ENCODE measurements around the gene ANKRD44.

ANKRD44 gene

GRCh38 chr2:197086500-197086899, 224.1 kb downstream of the ANKRD44 start:
- H3K27ac ChIP-seq (ENCODE audit: low read depth, low read length): no peak overlapping the region
- H3K4me2 ChIP-seq (ENCODE audit: low read length): no peak overlapping the region
- TF ChIP-seq CTCF (IDR thresholded peaks at IDR 0.05; ENCODE audit: low read depth, low read length, poor library complexity, severe bottlenecking) (no peak), EZH2phosphoT487 (IDR thresholded peaks at IDR 0.05; ENCODE audit: borderline replicate concordance, low read length) (no peak)
- no peaks in the 10 kb centered on the region for H4K20me1 ChIP-seq (ENCODE audit: control insufficient read depth, insufficient read depth, low read depth, low read length)
- H3K27me3 ChIP-seq (ENCODE audit: control insufficient read depth, low read length): no peaks in the 10 kb centered on the region
- no peak overlapping the region for H3K4me3 ChIP-seq (ENCODE audit: low read length)
- no peaks in the 10 kb centered on the region for H3K9me2 ChIP-seq (replicated peaks; ENCODE audit: control insufficient read depth, low read length)
- H3K9me3 ChIP-seq (ENCODE audit: control insufficient read depth, insufficient read depth, low read length): no peaks in the 10 kb centered on the region
- no peaks in the 10 kb centered on the region for H3F3A ChIP-seq (ENCODE audit: control insufficient read depth, insufficient read depth)
- no peaks in the 10 kb centered on the region for H3K79me2 ChIP-seq (ENCODE audit: control insufficient read depth, low read length)
- H3K4me1 ChIP-seq (ENCODE audit: control insufficient read depth, low read length): no peaks in the 10 kb centered on the region
- peaks cover 28% of the 10 kb centered on the region for H3K36me3 ChIP-seq (ENCODE audit: control insufficient read depth, low read length)

- H3K27ac ChIP-seq (ENCODE audit: low read depth, low read length): no peak overlapping the region
- H3K9me2 ChIP-seq (replicated peaks; ENCODE audit: control insufficient read depth, low read length): no peaks in the 10 kb centered on the region
- H3K9me3 ChIP-seq (ENCODE audit: control insufficient read depth, insufficient read depth, low read length): no peaks in the 10 kb centered on the region
- no peaks in the 10 kb centered on the region for H4K20me1 ChIP-seq (ENCODE audit: control insufficient read depth, insufficient read depth, low read depth, low read length)
- H3K4me3 ChIP-seq (ENCODE audit: low read length): no peak overlapping the region
- H3F3A ChIP-seq (ENCODE audit: control insufficient read depth, insufficient read depth): no peaks in the 10 kb centered on the region
- H3K79me2 ChIP-seq (ENCODE audit: control insufficient read depth, low read length): no peaks in the 10 kb centered on the region
- H3K4me1 ChIP-seq (ENCODE audit: control insufficient read depth, low read length): no peaks in the 10 kb centered on the region
- TF ChIP-seq EZH2phosphoT487 (IDR thresholded peaks at IDR 0.05; ENCODE audit: borderline replicate concordance, low read length): no peak
- TF ChIP-seq CTCF (IDR thresholded peaks at IDR 0.05; ENCODE audit: low read depth, low read length, poor library complexity, severe bottlenecking): no peak
- H3K4me2 ChIP-seq (ENCODE audit: low read length): no peak overlapping the region
- H3K36me3 ChIP-seq (ENCODE audit: control insufficient read depth, low read length): peaks cover 36% of the 10 kb centered on the region
- no peaks in the 10 kb centered on the region for H3K27me3 ChIP-seq (ENCODE audit: control insufficient read depth, low read length)
Observed at GRCh38 chr2:197085665-197086064, 224.9 kb downstream of the ANKRD44 start.

GRCh38 chr2:197081294-197081693, 229.3 kb downstream of the ANKRD44 start:
- Histone ChIP-seq H3K36me3 (ENCODE audit: control insufficient read depth, low read length) (peaks cover 52% of the 10 kb centered on the region), H3K4me2 (ENCODE audit: low read length) (no peak overlapping the region), H3K4me3 (ENCODE audit: low read length) (no peak overlapping the region), H3K4me1 (ENCODE audit: control insufficient read depth, low read length) (no peaks in the 10 kb centered on the region), H3K27me3 (ENCODE audit: control insufficient read depth, low read length) (no peaks in the 10 kb centered on the region), H4K20me1 (ENCODE audit: control insufficient read depth, insufficient read depth, low read depth, low read length) (no peaks in the 10 kb centered on the region), H3F3A (ENCODE audit: control insufficient read depth, insufficient read depth) (no peaks in the 10 kb centered on the region), H3K9me3 (ENCODE audit: control insufficient read depth, insufficient read depth, low read length) (no peaks in the 10 kb centered on the region), H3K79me2 (ENCODE audit: control insufficient read depth, low read length) (no peaks in the 10 kb centered on the region), H3K27ac (ENCODE audit: low read depth, low read length) (no peak overlapping the region), H3K9me2 (replicated peaks; ENCODE audit: control insufficient read depth, low read length) (no peaks in the 10 kb centered on the region)
- TF ChIP-seq EZH2phosphoT487 (IDR thresholded peaks at IDR 0.05; ENCODE audit: borderline replicate concordance, low read length): no peak
- TF ChIP-seq CTCF (IDR thresholded peaks at IDR 0.05; ENCODE audit: low read depth, low read length, poor library complexity, severe bottlenecking): no peak

Measured in DOHH2 (cell line).